ENCODE results near the gene KCND3.

GRCh38 chr1:111732718-111733117 lies 256.8 kb downstream of the KCND3 start:
- TF ChIP-seq CTCF (IDR thresholded peaks at IDR 0.05) (no peak), POLR2A (IDR thresholded peaks at IDR 0.05) (no peak), EP300 (IDR thresholded peaks at IDR 0.05) (no peak)

All from upper lobe of left lung (tissue), 4 donors.